Occipital lobe (tissue), 2 donors: Measurements from ENCODE around the gene SLC26A9. TPM values are rescaled to one million over a fixed set of nuclear protein-coding genes. Genes with fewer than 3 reads are reported as not detected.
A peak's percentile ranks its signal among the peaks of the same experiment; 100 is the strongest.
"Not testable (repeated sequence)": the region's sequence is repeated elsewhere in the genome, so short reads cannot be mapped to it uniquely, and the experiment has no call there.

Source experiments
- DNase-seq: peaks from one replicate; lab custom pipeline; 2025; lab: John Stamatoyannopoulos, UW
- total RNA-seq: library from RNA; depleted of rRNA; stranded (reverse); fragments of >200 nt; gene quantifications from one replicate; pipeline ENCODE4 v1.2.3, GENCODE V29; 2014

The SLC26A9 gene
- total RNA-seq, 1 donor from 2014 or later = not detected

DNA sequence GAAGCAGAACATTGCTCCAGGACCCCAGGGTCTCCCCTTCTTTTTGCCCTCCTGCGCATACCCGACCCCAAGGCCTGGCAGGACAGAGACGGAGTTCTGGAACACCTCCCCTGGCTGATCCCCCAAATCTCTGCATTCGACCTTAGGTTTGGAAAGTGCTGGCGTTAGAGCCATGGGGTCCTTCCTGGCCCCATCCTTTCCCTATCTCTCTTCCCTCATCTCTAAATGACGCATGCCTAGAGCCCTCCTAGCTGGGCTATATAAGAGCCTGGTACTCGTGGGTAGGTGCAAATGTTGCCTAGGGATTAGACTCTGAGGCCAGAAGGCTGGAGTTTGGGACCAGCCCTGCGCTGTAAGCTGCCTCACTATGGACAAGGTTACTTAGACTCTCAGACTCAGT is 16.6 kb downstream of the SLC26A9 start:
- no peak for DNase-seq

DNA sequence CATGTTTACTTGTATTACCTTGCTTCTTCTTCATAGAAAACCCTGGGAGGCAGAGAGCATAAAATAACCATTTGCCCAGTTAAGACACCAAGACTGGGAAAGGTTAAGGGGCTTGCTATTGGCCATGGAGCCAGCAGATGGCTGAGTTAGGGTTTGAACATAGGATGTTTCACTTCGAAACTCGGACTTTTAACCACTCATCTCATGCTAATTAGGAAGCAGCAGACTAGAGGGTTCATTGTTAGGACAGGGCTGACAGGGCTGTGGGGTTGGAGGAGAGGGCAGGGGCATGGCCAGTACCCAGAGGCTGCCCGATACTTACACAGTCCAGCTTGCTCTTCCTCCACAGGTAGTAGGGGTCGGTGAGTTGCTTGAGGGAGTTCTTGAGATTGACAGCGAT is 17.0 kb downstream of the SLC26A9 start:
- no peak for DNase-seq

DNA sequence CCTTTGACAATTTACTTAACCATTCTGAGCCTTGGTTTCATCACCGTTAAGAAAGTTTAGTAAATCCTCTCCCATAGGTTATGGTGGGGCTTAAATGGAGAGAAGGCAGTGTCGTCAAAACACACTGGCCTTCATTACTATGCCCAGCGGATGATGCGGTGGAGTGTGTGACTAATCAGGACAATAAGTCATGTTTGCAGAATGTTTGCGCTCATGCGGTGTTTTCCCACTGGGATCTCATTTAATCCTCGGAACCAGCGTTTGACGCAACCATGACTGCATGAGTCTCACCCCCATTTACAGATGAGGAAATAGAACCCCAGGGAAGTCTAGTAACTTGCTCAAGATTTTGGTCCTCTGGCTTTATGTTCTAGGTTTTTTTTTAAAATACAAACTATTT is 17.5 kb downstream of the SLC26A9 start:
- no peak for DNase-seq

DNA sequence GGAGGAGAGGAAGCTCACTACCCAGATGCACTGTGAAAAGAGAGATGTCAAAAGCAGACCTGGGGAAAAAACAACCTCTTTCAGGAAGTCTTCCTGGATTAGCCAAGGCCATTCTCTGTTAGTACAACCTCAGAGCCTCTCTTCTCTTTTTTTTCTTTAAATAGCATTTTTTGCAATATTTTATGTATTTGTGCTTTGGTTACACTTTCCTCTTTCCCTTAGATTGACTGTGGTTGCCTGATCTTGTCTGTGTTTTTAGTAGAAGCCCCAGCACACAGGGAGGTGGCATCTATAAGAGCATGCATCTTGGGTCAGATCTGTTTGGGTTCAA is 18.8 kb downstream of the SLC26A9 start:
- DNase-seq = no peak

DNA sequence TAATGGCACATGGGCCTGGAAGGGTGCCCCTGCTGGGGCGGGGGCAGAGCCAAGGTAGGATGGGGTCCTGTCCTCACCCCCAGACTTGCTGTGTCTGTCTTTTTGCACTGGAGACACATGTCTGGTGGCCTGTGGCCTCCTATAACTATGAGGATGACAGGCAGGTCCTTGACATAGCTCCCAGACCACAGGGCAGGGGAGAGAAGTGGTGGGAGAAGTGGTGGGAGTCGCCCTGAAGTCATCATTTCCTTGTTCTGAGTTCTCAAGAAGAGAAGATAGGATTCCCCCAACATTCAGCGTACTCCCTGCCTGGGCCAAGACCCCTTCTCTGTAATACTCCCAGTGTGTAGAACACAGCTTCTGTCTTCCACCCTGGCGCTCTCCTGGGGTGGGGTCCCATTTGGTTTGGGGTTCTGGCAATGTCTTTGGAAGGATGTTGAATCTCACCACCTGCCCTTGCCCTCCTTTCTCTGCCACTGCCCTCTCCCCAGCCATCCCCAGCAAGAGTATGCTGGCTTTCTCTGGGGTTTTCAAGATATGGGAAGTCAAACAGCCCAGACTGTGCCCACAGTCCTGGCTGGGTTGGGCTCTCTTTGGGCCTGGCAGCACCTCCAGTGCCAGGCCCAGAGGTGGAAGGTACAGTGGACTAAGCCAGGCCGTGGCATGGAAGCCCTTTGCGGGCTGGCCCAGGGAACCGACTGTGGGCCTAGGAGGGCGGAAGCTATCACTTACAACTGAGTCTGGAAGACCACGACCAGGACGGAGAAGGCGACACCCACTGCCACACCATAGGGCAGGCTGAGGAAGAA is 19.4 kb downstream of the SLC26A9 start:
- DNase-seq = no peak

DNA sequence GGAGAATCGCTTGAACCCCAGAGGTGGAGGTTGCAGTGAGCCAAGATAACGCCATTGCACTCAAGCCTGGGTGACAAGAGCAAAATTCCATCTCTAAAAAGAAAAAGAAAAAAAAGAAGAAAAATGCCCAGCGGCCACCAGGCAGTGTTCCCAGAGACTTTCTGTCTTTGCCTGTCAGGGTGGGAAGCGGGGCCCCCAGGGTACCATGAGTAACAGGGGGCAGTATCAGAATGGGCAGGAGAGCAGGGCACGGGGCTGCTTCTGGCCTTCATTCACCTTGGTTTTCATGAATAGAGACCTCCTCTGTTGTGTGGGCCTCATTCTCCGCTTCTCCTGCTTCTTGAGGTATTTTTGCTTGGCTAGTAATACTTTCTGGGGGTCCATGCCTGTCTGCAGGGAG is 20.4 kb downstream of the SLC26A9 start:
- DNase-seq = no peak

DNA sequence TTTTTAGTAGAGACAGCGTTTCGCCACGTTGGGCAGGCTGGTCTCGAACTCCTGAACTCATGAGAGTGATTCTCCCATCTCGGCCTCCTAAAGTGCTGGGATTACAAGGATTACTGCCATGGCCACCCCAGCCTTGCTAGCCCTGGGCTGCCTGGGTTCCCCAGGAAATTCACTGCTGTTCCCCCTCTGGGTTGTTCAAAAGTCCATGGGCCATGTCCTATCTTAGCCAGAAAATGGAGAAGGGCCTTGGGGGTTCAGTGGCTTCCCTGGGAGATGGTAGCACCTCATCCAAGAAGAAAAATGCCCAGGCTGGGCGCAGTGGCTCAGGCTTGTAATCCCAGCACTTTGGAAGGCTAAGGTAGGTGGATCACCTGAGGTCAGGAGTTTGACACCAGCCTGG is 20.9 kb downstream of the SLC26A9 start:
- DNase-seq = no peak

DNA sequence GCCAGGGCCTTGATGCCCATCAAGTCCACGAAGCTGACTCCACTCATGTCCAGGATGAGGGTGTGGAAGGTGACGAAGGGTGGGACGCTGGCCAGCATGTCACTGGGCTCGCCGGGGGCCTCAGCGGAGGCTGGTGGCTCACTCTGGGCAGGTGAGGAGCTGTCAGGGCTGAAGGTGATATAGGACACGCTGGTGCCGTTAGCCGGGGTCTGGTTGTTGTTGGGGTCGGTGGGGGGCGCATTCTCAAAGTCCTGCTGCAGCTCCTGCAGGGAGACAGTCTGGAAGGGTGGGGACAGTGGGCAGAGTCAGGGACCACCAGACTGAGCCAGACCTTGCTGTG is 21.7 kb downstream of the SLC26A9 start:
- no peak for DNase-seq

DNA sequence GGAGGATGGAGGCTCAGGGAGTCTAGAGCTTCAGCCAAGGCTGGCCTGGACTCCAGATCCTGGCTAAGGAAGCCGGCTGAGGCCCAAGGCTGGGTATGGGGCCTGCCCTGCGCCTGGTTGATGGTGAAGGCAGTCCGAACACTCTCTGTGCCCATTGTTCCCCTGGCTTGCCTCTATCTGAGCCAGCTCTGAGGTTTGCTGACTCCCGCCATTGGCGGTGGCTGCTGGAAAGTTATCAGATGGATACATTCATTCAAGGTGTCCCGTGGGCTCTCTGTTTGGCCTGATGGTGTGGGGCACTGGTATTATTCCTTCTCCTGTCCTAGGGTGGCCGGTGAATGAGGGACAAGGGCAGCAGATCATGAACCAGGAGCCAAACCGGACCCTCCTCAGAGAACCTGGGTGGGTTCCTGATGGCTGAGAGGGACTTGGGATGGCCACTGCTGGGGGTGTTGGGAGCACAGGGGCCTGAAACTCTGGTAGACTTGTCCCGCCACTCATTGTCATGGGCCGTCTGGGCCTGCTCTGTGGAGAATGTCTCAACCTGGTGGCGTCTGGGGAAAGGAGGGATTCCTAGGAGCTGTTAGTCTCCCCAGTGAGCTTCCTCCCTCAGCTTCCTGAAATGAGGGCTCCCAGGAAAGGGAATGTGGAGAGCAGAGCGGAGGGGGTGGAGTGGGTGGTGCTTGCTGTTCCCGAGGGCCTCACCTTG is 22.2 kb downstream of the SLC26A9 start:
- no peak for DNase-seq

DNA sequence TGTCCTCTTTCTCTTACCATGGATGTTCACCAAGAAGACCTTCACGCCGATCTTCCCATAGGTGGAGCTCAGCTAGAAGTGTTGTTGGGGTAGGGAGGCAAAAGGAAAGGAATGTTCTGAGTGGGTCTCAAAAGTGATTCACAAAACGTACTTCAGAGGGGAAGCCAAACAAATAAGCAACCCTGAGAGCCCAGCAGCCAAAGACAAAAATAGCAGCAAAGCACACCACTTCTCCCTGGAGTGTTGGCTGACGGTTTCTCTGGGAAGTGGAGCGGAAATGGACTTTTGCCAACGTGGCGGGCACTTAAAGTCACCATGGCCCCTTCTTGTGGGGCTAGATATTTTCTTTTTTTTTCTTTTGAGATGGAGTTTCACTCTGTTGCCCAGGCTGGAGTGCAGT is 23.1 kb downstream of the SLC26A9 start:
- DNase-seq = no peak

DNA sequence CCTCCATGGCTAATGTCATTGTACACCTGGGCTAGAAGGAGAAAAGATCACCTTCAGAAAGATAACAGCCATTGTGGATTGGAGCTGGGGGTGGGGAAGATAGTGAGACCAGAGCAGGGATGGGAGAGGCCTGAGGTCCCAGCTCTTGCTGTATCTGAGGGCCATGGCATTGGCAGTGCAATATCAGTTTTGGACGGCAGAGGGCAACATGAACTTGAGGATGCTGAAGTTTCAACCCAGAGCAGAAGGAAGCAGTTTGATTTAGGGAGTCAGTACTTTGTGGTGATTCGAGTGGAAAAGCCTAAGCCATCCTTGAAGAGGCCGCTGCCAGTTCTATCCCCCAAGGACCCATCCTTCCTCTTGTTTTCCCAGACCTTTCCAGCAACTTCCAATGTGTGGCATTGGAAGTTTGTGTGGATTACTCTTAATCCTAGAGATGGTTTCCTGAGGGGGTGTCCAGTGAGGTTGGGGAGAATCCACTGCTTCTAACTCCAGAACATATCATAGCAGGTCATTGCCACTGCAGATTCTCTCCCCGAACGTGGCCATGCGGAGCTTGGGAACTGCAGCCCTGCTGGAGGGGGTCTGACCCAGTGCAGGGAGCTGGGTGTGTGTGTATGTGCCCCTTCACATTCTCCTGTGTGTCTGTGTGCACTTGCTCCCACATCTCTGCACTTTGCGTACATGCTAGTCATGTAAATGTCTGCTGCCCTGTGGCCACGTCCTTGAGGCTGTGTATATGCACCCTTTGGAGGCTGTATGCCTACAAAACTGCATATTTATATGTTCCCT is 24.1 kb downstream of the SLC26A9 start:
- DNase-seq = peak; percentile 79

DNA sequence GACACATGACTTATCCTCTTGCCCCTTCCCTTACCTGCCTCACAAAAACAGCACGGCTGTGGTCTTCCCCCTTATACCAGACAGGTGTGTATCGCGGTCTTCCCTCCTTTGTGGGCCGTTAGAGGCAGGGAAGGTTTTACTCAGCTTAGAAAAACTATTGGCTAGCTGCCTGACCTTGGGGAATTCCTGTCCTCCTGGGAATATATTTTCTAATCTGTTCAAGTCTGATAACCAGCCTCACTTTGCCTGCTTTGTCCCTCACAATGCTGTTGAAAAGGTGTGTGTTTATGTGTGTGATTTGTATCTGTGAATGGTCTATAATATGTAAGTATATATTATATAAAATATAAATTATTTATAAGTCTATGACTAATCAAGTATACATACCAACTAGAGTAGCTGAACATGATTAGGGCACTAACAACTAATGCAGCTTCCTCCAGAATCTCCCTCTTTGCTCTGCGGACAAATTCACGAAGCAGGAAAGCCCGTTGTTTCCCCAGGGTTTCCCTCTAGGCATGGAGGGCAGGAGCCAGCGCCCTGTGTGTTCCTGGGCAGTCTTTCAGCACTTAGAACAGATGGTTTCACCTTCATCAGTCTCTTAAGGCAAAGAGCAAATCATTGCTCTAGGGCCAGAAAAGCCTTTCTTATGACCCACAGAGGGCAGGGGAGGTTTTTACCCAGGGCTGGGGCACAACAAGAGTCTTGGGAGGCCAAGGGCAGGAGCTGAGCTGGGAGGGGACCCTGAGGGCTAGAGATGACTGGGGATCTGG is 25.6 kb downstream of the SLC26A9 start:
- DNase-seq = no peak

DNA sequence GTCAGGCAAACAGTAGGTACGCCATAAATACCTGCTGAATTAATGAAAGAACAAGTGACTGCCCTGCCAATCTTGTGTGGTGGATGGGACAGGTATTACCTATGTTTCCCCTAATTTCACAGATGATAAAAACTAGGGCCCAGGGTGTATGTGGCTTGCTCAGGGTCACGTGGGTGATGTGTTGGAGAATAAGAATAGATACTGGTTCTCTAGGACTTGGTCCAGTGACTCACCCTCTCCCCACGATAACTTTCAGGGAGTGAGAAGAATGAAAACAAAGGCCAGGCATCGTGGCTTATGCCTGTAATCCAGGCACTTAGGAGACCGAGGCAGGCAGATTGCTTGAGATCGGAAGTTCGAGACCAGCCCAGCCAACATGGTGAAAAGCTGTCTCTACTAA is 26.7 kb downstream of the SLC26A9 start:
- DNase-seq = no peak

DNA sequence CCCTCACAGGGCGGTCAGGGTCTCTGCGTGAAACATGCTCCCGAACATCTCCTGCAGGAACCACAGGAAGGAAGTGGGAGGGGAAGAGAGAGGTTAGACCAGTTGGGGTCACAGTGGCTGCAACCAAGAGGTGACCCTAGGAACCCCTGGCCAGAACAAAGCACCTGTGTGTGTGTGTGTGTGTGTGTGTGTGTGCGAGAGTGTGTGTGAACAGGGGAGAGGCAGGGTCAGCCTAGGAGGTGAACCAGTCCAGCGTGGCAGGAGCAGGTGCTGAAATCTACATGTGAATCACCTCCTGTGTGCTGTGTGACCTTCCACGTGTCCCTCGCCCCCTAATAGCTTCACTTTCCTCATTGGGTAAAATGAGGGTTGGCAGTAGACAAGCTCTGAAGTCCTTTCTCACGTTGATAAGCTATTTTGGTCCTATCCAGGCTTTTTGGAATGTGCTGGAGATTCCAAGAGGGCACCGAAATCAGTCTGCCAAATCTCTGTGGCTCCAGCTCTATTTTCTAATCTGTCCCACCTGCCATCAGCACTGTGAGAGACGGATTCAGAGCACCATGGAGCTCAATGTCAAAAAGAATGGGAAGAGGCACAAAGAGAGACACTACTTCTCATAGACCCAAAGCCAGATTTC is 27.8 kb downstream of the SLC26A9 start:
- no peak for DNase-seq

DNA sequence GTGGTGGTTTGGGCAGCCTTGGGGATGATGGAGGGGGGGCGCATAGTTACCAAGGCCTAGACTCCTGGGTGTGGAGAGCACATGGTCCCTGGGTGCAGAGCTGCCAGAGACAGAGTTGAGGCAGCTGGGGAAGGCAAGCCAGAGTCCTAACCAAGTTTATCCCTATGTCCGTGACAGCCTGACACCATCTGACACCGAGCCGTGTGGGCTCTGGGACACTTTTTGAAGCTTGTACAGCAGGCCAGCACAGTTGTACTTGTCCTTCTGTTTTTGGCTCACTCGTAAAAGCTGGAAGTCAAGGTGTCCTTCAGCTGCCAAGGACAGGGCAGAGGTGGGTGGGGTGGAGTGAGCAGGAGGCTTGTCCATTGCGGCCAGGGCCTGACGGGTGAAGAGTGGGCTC is 28.5 kb downstream of the SLC26A9 start:
- DNase-seq = no peak

DNA sequence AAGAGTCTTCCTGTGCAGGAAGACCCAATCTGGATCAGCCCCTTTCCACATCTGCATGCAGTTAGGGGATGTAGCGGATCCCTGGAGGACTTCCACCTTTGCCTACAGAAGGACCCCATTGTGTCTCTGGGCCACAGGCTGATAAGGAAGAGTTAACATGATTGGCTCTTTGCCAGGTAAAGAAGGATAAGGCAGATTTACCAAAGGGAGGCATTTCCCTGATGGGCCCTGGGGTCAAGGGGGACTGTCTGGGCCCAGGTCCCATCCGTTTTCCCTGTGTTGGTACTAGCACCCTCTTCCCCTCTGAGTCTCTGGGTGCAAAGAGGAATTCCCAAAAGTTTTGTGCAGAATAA is 29.1 kb downstream of the SLC26A9 start:
- DNase-seq = no peak

DNA sequence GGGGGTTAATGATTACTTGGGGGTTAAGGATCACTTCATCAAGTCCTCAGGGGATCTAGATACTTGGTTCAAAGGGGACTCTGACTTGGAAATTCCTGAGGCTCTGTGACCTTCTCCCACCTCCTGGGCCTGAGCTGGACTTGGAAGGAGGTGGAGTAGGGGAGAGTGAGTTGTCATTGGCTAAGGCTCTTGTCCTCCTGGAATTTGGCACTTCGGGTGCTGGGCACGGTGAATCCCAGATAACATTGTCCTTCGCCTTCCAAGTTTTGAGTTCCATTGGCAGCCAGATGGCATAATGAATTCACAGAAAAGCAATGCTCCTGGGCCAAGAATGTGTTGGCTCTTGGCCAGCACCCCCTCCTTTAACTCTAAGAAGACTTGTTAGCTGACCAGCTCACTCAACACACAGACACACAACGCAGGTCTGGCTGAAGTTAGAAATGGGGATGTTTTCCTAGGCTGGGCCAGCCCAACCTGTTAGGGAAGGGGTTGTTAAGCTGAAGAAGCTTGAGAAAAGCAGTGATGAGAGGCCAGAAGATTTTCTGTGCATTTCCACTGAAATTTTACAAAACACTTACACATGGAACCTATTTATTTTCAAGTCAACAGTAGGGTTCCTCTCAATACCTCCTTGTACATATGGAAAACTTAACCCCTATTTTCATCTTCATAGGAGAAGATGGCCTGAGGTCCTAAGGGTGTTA is 29.7 kb downstream of the SLC26A9 start:
- DNase-seq = no peak

DNA sequence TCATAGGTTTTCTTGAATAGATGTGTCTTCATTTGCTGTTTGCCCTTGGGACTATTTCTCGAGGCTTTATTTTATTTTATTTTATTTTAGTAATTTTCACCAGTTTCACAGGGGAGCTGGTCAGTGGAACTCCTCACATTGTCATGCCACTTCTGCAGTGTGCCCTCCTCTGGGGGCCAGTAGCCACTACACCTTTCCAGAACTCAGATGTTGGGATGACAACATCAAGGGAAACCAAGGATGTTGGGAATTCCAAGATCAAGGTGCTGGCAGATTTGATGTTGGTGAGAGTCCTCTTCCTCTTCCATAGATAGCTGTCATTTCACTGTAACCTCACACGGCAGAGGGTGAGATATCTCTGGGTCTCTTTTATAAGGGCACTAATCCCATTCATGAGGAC is 35.5 kb downstream of the SLC26A9 start:
- DNase-seq = no peak

DNA sequence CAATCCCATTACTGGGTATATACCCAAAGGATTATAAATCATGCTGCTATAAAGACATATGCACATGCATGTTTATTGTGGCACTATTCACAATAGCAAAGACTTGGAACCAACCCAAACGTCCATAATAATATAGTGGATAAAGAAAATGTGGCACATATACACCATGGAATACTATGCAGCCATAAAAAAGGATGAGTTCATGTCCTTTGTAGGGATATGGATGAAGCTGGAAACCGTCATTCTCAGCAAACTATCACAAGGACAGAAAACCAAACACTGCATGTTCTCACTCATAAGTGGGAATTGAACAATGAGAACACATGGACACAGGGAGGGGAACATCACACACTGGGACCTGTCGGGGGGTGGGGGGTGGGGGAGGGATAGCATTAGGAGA is 38.2 kb downstream of the SLC26A9 start:
- DNase-seq = not testable (repeated sequence)

DNA sequence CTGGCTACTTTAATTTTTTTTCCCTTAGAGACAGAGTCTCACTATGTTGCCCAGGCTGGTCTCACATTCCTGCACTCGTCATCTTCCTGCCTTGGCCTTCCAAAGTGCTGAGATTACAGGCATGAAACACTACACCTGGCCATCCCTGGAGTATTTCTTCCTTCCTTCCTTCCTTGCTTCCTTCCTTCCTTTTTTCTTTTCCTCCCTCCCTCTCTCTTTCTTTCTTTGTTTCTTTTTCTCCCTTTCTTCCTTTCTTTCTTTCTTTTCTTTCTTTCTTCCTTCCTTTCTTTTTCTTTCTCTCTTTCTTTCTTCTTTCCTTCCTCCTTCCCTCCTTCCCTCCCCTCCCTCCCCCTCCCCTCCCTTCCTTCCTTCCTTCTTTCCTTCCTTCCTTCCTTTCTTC is 46.9 kb downstream of the SLC26A9 start:
- no peak for DNase-seq

DNA sequence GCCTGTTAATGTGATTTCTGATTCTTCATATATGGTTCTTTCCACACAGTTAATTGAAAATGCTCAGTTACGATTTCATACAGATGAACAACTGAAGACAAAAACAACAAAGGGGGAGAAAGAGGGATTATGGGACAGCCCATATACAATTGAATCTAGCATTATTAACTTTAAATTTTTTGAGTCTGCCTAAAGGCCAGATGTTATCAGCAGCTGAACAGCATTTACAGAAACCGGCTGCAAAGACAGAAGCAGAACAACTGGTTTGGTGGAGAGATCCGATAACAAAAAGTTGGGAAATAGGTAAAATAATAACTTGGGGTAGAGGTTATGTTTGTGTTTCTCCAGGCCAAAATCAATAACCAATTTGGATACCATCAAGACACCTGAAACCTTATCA is 49.1 kb downstream of the SLC26A9 start:
- DNase-seq = not testable (repeated sequence)
